Ecto neural progenitor cell (in vitro differentiated cells): ENCODE results near the gene NXPH4.

Source experiments
- DNase-seq: peaks from one replicate; pipeline ENCODE4 v3.0.0-alpha.2; 2018; ENCODE audit warnings: low spot score

Gene NXPH4

GRCh38 chr12:57242691-57243454 is 26.3 kb downstream of the NXPH4 start:
- peak; percentile 97 for DNase-seq

GRCh38 chr12:57243521-57244311 is 27.1 kb downstream of the NXPH4 start:
- peak; percentile 96 for DNase-seq

- DNase-seq = no peak
Measured at GRCh38 chr12:57244312-57244696, 27.7 kb downstream of the NXPH4 start.

- DNase-seq = no peak
Measured at GRCh38 chr12:57247041-57247440, 30.4 kb downstream of the NXPH4 start.

GRCh38 chr12:57248934-57249742 is 32.5 kb downstream of the NXPH4 start:
- DNase-seq = no peak

GRCh38 chr12:57250541-57250940 is 33.9 kb downstream of the NXPH4 start:
- DNase-seq = no peak

GRCh38 chr12:57250956-57251355 is 34.4 kb downstream of the NXPH4 start, which contains the start of gene STAC3:
Gene STAC3 (minus strand): TSS chr12:57251187. CDS start chr12:57249636, 1,551 bp downstream.
- no peak for DNase-seq

- no peak for DNase-seq
Measured at GRCh38 chr12:57254506-57255280, 38.1 kb downstream of the NXPH4 start.

- DNase-seq = no peak
Measured at GRCh38 chr12:57255916-57256315, 39.3 kb downstream of the NXPH4 start.

- DNase-seq = no peak
Measured at GRCh38 chr12:57258977-57259970, 42.7 kb downstream of the NXPH4 start.

GRCh38 chr12:57260366-57260765 is 43.8 kb downstream of the NXPH4 start:
- no peak for DNase-seq

- DNase-seq = no peak
Measured at GRCh38 chr12:57261428-57261865, 44.9 kb downstream of the NXPH4 start.

GRCh38 chr12:57262126-57262822 is 45.7 kb downstream of the NXPH4 start:
- no peak for DNase-seq

GRCh38 chr12:57263096-57263495 is 46.5 kb downstream of the NXPH4 start:
- DNase-seq = no peak

GRCh38 chr12:57266681-57267080 is 50.1 kb downstream of the NXPH4 start:
- no peak for DNase-seq

- no peak for DNase-seq
Measured at GRCh38 chr12:57268264-57268663, 51.7 kb downstream of the NXPH4 start.

- no peak for DNase-seq
Measured at GRCh38 chr12:57270966-57271470, 54.4 kb downstream of the NXPH4 start.

GRCh38 chr12:57272337-57273151 is 56.0 kb downstream of the NXPH4 start:
- DNase-seq = no peak

- DNase-seq = no peak
Measured at GRCh38 chr12:57273516-57273915, 56.9 kb downstream of the NXPH4 start.
